GM10847 (cell line): ENCODE data around the gene UBE2O.

Experiments
- POLR2A ChIP-seq: IDR thresholded peaks from 2 replicates; pipeline ENCODE4 v1.6.1; 2011; ENCODE audit not compliant: insufficient read length; ENCODE audit errors: extremely low read depth

Gene UBE2O

GRCh38 chr17:76475302-76475701 lies 22.4 kb upstream of the UBE2O start:
- no peak for TF ChIP-seq POLR2A

GRCh38 chr17:76474894-76475293 lies 21.9 kb upstream of the UBE2O start:
- no peak for TF ChIP-seq POLR2A

GRCh38 chr17:76474238-76474637 lies 21.3 kb upstream of the UBE2O start:
- no peak for TF ChIP-seq POLR2A

- no peak for TF ChIP-seq POLR2A
These were observed 20.6 kb upstream of the UBE2O start for GRCh38 chr17:76473541-76473985.

GRCh38 chr17:76472726-76473125 lies 19.8 kb upstream of the UBE2O start:
- no peak for TF ChIP-seq POLR2A

- no peak for TF ChIP-seq POLR2A
These were observed 19.3 kb upstream of the UBE2O start for GRCh38 chr17:76472258-76472645.

GRCh38 chr17:76471498-76472257 lies 18.7 kb upstream of the UBE2O start:
- no peak for TF ChIP-seq POLR2A

- no peak for TF ChIP-seq POLR2A
These were observed 17.2 kb upstream of the UBE2O start for GRCh38 chr17:76469991-76470739.

GRCh38 chr17:76469076-76469990 lies 16.4 kb upstream of the UBE2O start:
- no peak for TF ChIP-seq POLR2A

- TF ChIP-seq POLR2A = no peak
These were observed 15.7 kb upstream of the UBE2O start for GRCh38 chr17:76468634-76469010.

GRCh38 chr17:76467809-76468633 lies 15.1 kb upstream of the UBE2O start:
- no peak for TF ChIP-seq POLR2A

- TF ChIP-seq POLR2A = no peak
These were observed 14.4 kb upstream of the UBE2O start, which contains the start of gene AANAT for GRCh38 chr17:76467366-76467765. Gene AANAT (plus strand): TSS chr17:76467603. CDS start chr17:76468747, 1,144 bp downstream.

- TF ChIP-seq POLR2A = no peak
These were observed 13.8 kb upstream of the UBE2O start for GRCh38 chr17:76466775-76467130.

GRCh38 chr17:76462556-76463290 lies 9.8 kb upstream of the UBE2O start:
- TF ChIP-seq POLR2A = no peak
